GM12873 (cell line): ENCODE results near the gene CTNNBL1.

Experiments
- CTCF ChIP-seq: IDR thresholded peaks from 2 replicates; pipeline ENCODE4 v1.5.1; 2012; ENCODE audit warnings: low read depth, mild to moderate bottlenecking, moderate library complexity, low read length, control low read depth; ENCODE audit not compliant: insufficient read depth; ENCODE audit errors: missing control alignments

The CTNNBL1 gene

GRCh38 chr20:37651932-37652331 is 41.9 kb upstream of the CTNNBL1 start:
- peak; percentile 56 for TF ChIP-seq CTCF

DNA sequence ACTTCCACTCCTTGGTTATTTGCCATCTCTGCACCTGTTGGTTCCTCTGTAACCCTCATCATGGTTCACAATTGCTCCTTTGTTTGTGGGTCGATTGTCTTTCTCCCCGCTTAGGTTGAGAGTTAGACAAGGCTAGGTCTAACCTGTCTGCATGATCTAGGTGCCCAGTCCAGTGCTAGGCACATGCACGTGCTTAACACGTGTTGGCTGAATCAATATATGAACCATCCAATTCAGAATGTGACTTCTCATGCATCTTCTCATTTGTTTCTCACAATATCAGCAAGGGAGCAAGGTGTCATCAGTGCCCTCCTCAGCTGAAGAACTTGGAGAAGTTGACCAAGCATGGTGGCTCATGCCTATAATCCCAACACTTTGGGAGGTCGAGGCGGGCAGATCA is 36.9 kb upstream of the CTNNBL1 start:
- no peak for TF ChIP-seq CTCF

DNA sequence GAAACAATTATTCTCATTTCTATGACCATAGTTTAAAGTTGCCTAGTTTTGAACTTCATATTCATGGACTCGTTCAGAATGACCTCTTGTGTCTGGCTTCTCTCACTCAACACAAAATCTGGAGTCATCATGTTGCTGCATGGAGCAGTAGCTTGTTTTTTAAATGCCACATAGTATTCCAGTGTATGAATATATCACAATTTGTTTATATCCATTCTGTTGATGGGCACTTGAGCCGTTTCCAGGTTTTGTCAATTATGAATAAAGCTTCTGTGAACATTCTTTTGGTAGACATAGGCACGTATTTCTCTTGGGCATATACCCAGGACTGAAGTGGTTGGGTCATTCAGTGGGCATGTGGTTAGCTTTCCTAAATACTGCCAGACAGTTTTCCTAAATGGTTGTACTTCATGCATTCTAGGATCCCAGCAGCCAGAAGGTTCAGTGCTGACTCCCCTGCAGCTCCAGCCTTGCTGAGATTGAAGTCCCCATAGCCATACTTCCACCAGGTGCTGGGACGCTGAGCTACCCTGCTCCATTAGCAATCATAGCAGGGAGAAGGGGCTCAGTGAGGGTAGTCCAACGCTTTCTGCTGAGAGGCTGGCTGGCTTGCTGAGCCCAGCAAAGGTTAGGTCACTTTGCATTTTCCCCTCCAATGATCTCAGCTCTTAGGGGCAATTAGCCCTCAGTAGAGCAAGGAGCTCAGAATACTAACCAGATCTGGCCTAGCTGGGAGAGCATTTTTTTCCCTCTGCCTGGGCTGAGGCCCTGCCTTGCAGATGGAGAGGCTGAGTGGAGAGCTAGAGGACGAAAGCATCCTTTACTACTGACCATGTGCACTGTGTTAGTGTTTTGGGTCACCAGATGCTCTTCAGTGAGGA is 35.7 kb upstream of the CTNNBL1 start:
- no peak for TF ChIP-seq CTCF

GRCh38 chr20:37661519-37661918 is 32.3 kb upstream of the CTNNBL1 start:
- no peak for TF ChIP-seq CTCF

GRCh38 chr20:37662308-37662707 is 31.5 kb upstream of the CTNNBL1 start:
- no peak for TF ChIP-seq CTCF

- no peak for TF ChIP-seq CTCF
Observed at GRCh38 chr20:37668166-37668565, 25.7 kb upstream of the CTNNBL1 start.

GRCh38 chr20:37669062-37669772 is 24.6 kb upstream of the CTNNBL1 start:
- no peak for TF ChIP-seq CTCF
